ENCODE data around the gene ZBTB46.

Gene ZBTB46

GRCh38 chr20:63697357-63697867, 133.7 kb downstream of the ZBTB46 start:
- no peak for DNase-seq (ENCODE audit: low read depth in 1 of 2, low spot score in 1 of 2)

- no peak for DNase-seq (ENCODE audit: low read depth in 1 of 2, low spot score in 1 of 2)
These were observed 134.3 kb downstream of the ZBTB46 start, which contains the start of gene TNFRSF6B for GRCh38 chr20:63696628-63697356. Gene TNFRSF6B (plus strand): TSS chr20:63696652. CDS start chr20:63696768, 116 bp downstream.

- no peak for DNase-seq (ENCODE audit: low read depth in 1 of 2, low spot score in 1 of 2)
These were observed 134.8 kb downstream of the ZBTB46 start for GRCh38 chr20:63696306-63696627.

GRCh38 chr20:63695424-63696305, 135.4 kb downstream of the ZBTB46 start:
- DNase-seq (ENCODE audit: low read depth in 1 of 2, low spot score in 1 of 2): no peak

- DNase-seq (ENCODE audit: low read depth in 1 of 2, low spot score in 1 of 2): no peak
These were observed 136.3 kb downstream of the ZBTB46 start for GRCh38 chr20:63694584-63695423.

GRCh38 chr20:63693733-63694583, 137.1 kb downstream of the ZBTB46 start:
- no peak for DNase-seq (ENCODE audit: low read depth in 1 of 2, low spot score in 1 of 2)
